Adrenal gland (tissue), 12 donors: Measurements from ENCODE around the gene SLC47A2. TPM values are rescaled to one million over a fixed set of nuclear protein-coding genes. Genes with fewer than 3 reads are reported as not detected.

Source experiments
- DNase-seq, 7 donors: peaks; one replicate each; pipeline ENCODE4 v3.0.0-alpha.2; 2019 to 2020
- H3K27ac ChIP-seq, 5 donors: fragments of 200-600 bp; sonication (generic) in 4 of 5; 1 replicate in 3 of 5; 2 replicates in 2 of 5; pipeline versions ENCODE4 v1.5.1 to v1.8.0; 2016 to 2020; ENCODE audit warnings: mild to moderate bottlenecking in 1 of 5
- H3K27me3 ChIP-seq: fragments of 200-600 bp; 2 replicates; pipeline ENCODE4 v1.8.0; 2021
- H3K36me3 ChIP-seq, 2 donors: fragments of 200-600 bp; replicated peaks in 1 of 2; 1 replicate in 1 of 2; 2 replicates in 1 of 2; pipeline versions ENCODE4 v1.5.1 to v1.8.0; 2018 to 2022
- H3K4me1 ChIP-seq, 2 donors: fragments of 200-600 bp; replicated peaks in 1 of 2; 1 replicate in 1 of 2; 2 replicates in 1 of 2; pipeline versions ENCODE4 v1.5.1 to v1.8.0; 2018 to 2021
- H3K4me3 ChIP-seq, 4 donors: fragments of 200-600 bp; sonication (generic) in 3 of 4; one replicate each; pipeline ENCODE4 v1.5.1; 2016 to 2018
- H3K9me3 ChIP-seq, 3 donors: fragments of 200-600 bp; sonication (generic) in 1 of 3; replicated peaks in 1 of 3; 1 replicate in 2 of 3; 2 replicates in 1 of 3; pipeline versions ENCODE4 v1.5.1 to v1.8.0; 2016 to 2021
- POLR2A ChIP-seq, 2 donors: fragments of 450-650 bp; IDR thresholded peaks; one replicate each; pipeline ENCODE4 v1.6.1; 2017; ENCODE audit warnings: antibody characterized with exemption in 2 of 2, mild to moderate bottlenecking in 2 of 2, moderate library complexity in 1 of 2
- WGBS, 4 donors: extraction: QIAGEN DNeasy Blood & Tissue Kit in 2 of 4; methylation state at CpG; one replicate each; pipeline versions ENCODE4 v1.1.5 to v1.1.7; 2013 to 2017; 5-methylcytosine and 5-hydroxymethylcytosine counted together
- intact Hi-C, 2 donors: fragments of 100-400 bp; cut with DNase I; formaldehyde crosslinking; loops; one replicate each; pipeline versions ENCODE4 v1.14.1 to v1.15.0; 2022 to 2023
- polyA plus RNA-seq, 3 donors: library from polyadenylated mRNA; stranded (reverse); fragments of 200-250 nt in 2 of 3; fragments of 350-450 nt in 1 of 3; fragmentation: Illumina TruSeq in 1 of 3; extraction: RNeasy Lipid Tissue Mini Kit (QIAGEN cat#74804) in 1 of 3; gene quantifications; one replicate each; pipeline ENCODE4 v1.2.3, GENCODE V29; 2013 to 2014
- total RNA-seq, 9 donors: library from RNA; depleted of rRNA in 4 of 9; stranded (reverse); fragments of >200 nt in 4 of 9; fragments of 120-200 nt in 1 of 9; fragmentation: NEBNext Ultra II Directional in 1 of 9; extraction: Animal tissue kit (Norgen Biotek cat#: 25700) in 1 of 9; gene quantifications; one replicate each; pipeline versions ENCODE4 v1.1.0 to v1.2.4, GENCODE V29; 2013 to 2023
- TF ChIP-seq, protein P1 (sequence below), 6 experiments: fragments of 450-650 bp in 4 of 6; fragments of 200-600 bp in 2 of 6; sonication (generic) in 1 of 6; IDR thresholded peaks; 1 replicate in 5 of 6; 2 replicates in 1 of 6; pipeline versions ENCODE4 v1.5.1 to v1.8.0; 2016 to 2021; ENCODE audit warnings: antibody characterized with exemption in 6 of 6, mild to moderate bottlenecking in 2 of 6, moderate library complexity in 1 of 6
- donor health status: healthy with polysubstance abuse.
- donor health status: Bipolar disorder and iron deficiency.
- donor health status: DM: yes; HTN: yes; CAD: no.
- donor health status: DM: no; HTN: no; CAD: no.
- donor health status: DM: no; HTN: no; CAD: no.
- donor health status: DM: yes; HTN: yes; CAD: no.

SLC47A2 gene
- total and polyA plus RNA-seq, 12 donors = 0.10 to 1.3 (median 0.32) TPM; not detected in 8

- TF ChIP-seq, protein P1, sequence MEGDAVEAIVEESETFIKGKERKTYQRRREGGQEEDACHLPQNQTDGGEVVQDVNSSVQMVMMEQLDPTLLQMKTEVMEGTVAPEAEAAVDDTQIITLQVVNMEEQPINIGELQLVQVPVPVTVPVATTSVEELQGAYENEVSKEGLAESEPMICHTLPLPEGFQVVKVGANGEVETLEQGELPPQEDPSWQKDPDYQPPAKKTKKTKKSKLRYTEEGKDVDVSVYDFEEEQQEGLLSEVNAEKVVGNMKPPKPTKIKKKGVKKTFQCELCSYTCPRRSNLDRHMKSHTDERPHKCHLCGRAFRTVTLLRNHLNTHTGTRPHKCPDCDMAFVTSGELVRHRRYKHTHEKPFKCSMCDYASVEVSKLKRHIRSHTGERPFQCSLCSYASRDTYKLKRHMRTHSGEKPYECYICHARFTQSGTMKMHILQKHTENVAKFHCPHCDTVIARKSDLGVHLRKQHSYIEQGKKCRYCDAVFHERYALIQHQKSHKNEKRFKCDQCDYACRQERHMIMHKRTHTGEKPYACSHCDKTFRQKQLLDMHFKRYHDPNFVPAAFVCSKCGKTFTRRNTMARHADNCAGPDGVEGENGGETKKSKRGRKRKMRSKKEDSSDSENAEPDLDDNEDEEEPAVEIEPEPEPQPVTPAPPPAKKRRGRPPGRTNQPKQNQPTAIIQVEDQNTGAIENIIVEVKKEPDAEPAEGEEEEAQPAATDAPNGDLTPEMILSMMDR (IDR thresholded peaks at IDR 0.05) = no peak
- TF ChIP-seq POLR2A (IDR thresholded peaks at IDR 0.05) = no peak
- DNase-seq = no peak
- no peaks in the 10 kb centered on the region for H3K36me3 ChIP-seq
- no peak overlapping the region for H3K4me3 ChIP-seq
- intact Hi-C loops = loop anchor here in 1 of 2 donors (10.0 kb wide), 1 partner anchor 74 kb away; no protein-coding TSS in a partner anchor
- no peaks in the 10 kb centered on the region for H3K27me3 ChIP-seq
- no peaks in the 10 kb centered on the region for H3K9me3 ChIP-seq
- 69 to 86% (median 79%) methylated on average over 8 to 13 of the region's 13 CpGs for WGBS, 4 donors
- H3K27ac ChIP-seq = no peak overlapping the region
- peaks cover 17 to 22% of the 10 kb centered on the region in 2 donors for H3K4me1 ChIP-seq
These were observed 32.4 kb upstream of the SLC47A2 start for GRCh38 chr17:19748807-19749193.

- Histone ChIP-seq H3K9me3 (no peaks in the 10 kb centered on the region), H3K27me3 (no peaks in the 10 kb centered on the region), H3K4me3 (no peak within 1 kb of the TSS), H3K4me1 (peaks cover 10 to 16% of the 10 kb centered on the region in 2 donors), H3K36me3 (no peaks in the 10 kb centered on the region), H3K27ac (no peak within 1 kb of the TSS)
- WGBS, 4 donors = 72 to 81% (median 76%) methylated on average over 16 to 25 of the region's 25 CpGs
- TF ChIP-seq, protein P1 (IDR thresholded peaks at IDR 0.05) = no peak
- TF ChIP-seq POLR2A (IDR thresholded peaks at IDR 0.05) = no peak
- intact Hi-C loops = loop anchor here in 1 of 2 donors (10.0 kb wide), 1 partner anchor 73 kb away; no protein-coding TSS in a partner anchor
- DNase-seq = no peak
These were observed 31.7 kb upstream of the SLC47A2 start, which contains the start of gene ALDH3A1 for GRCh38 chr17:19747829-19748806. TSS of gene ALDH3A1 (minus strand) at chr17:19748298. CDS start at chr17:19745129, 3,169 bp downstream.

GRCh38 chr17:19747159-19747719, 30.9 kb upstream of the SLC47A2 start:
- Histone ChIP-seq H3K9me3 (no peaks in the 10 kb centered on the region), H3K27me3 (no peaks in the 10 kb centered on the region), H3K27ac (no peak overlapping the region), H3K36me3 (no peaks in the 10 kb centered on the region), H3K4me3 (no peak overlapping the region), H3K4me1 (peaks cover 6 to 8% of the 10 kb centered on the region in 2 donors)
- intact Hi-C loops = loop anchor here in 1 of 2 donors (10.0 kb wide), 1 partner anchor 72 kb away; no protein-coding TSS in a partner anchor
- DNase-seq = no peak
- TF ChIP-seq, protein P1 (IDR thresholded peaks at IDR 0.05) = no peak
- TF ChIP-seq POLR2A (IDR thresholded peaks at IDR 0.05) = no peak
- 90 to 93% (median 91%) methylated on average over 11 to 13 of the region's 13 CpGs for WGBS, 4 donors

DNA sequence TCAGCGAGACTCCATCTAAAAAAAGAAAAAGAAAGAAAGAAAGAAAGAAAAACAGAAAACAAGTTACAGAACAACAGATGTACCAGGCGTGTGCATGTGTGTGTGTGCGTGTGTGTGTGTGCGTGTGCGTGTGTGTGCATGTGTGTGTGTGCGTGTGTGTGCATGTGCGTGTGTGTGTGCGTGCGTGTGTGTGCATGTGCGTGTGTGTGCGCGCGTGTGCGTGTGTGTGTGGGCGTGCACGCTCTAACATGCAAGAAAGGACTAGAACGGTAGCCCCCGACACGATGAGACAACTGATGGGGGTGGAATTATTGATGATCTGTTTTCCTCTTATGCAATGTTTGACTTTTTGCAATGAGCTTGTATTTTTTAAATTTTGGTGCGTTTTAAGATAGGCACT, 30.1 kb upstream of the SLC47A2 start:
- 85 to 91% (median 90%) methylated on average over 20 of the region's 20 CpGs for WGBS, 4 donors
- intact Hi-C loops = loop anchor here in 1 of 2 donors (10.0 kb wide), 1 partner anchor 72 kb away; no protein-coding TSS in a partner anchor
- no peak for TF ChIP-seq POLR2A (IDR thresholded peaks at IDR 0.05)
- TF ChIP-seq, protein P1 (IDR thresholded peaks at IDR 0.05) = no peak

More for the DNA sequence above, 30.1 kb upstream of the SLC47A2 start:
- Histone ChIP-seq H3K36me3 (no peaks in the 10 kb centered on the region), H3K27ac (no peak overlapping the region), H3K9me3 (no peaks in the 10 kb centered on the region), H3K27me3 (no peaks in the 10 kb centered on the region), H3K4me1 (peaks cover 6 to 8% of the 10 kb centered on the region in 2 donors), H3K4me3 (no peak overlapping the region)
- no peak for DNase-seq
